HEK293 (cell line): ENCODE measurements around the gene CHD2.

Source experiments
- CTCF ChIA-PET: fragments of 350-600 bp; formaldehyde crosslinking; extraction: SDS; loops from one replicate; lab custom pipeline; 2021; ENCODE audit warnings: antibody characterized with exemption; lab: Yijun Ruan, JAX
- POLR2A ChIA-PET: fragments of 300-600 bp; formaldehyde crosslinking; extraction: SDS; loops from one replicate; lab custom pipeline; 2020; ENCODE audit warnings: antibody characterized with exemption, inconsistent platforms; lab: Yijun Ruan, JAX
- H3K27ac ChIP-seq: fragments of 200-500 bp; sonication (Bioruptor generic); 2 replicates; pipeline ENCODE4 v1.5.1; 2014; ENCODE audit warnings: low read depth, low read length, control low read depth, inconsistent platforms; ENCODE audit errors: extremely low read depth
- H3K36me3 ChIP-seq, 2 experiments: fragments of 200-500 bp in 1 of 2; sonication (Bioruptor generic) in 1 of 2; 1 replicate in 1 of 2; 2 replicates in 1 of 2; pipeline ENCODE4 v1.5.1; 2014 to 2017; ENCODE audit warnings: inconsistent platforms in 2 of 2, low read length in 2 of 2; ENCODE audit not compliant: control insufficient read depth in 2 of 2, insufficient read depth in 1 of 2
- H3K4me1 ChIP-seq: fragments of 200-500 bp; sonication (Bioruptor generic); 2 replicates; pipeline ENCODE4 v1.5.1; 2014; ENCODE audit warnings: mild to moderate bottlenecking, low read length, inconsistent platforms; ENCODE audit not compliant: control insufficient read depth, insufficient read depth
- H3K4me3 ChIP-seq: 2 replicates; pipeline ENCODE4 v1.5.1; 2011; ENCODE audit warnings: low read depth, mild to moderate bottlenecking, control low read depth, low read length, moderate library complexity
- H3K9me3 ChIP-seq: fragments of 200-500 bp; sonication (Bioruptor generic); 2 replicates; pipeline ENCODE4 v1.5.1; 2014; ENCODE audit warnings: low read depth, low read length, inconsistent platforms; ENCODE audit not compliant: control insufficient read depth, insufficient read depth
- CTCF ChIP-seq: fragments of 450-650 bp; formaldehyde crosslinking; IDR thresholded peaks from 2 replicates; pipeline ENCODE4 v1.5.1; 2016; ENCODE audit warnings: missing biosample characterization, missing genetic modification characterization
- GLI4 ChIP-seq: fragments of 450-650 bp; formaldehyde crosslinking; IDR thresholded peaks from 2 replicates; pipeline ENCODE4 v1.5.1; 2016; ENCODE audit warnings: missing biosample characterization, missing genetic modification characterization
- HOXC10 ChIP-seq: sonication (generic); formaldehyde crosslinking; IDR thresholded peaks from 2 replicates; pipeline ENCODE4 v1.8.1; 2023; ENCODE audit warnings: mild to moderate bottlenecking, missing genetic modification reagents
- HOXD13 ChIP-seq: sonication (generic); formaldehyde crosslinking; IDR thresholded peaks from 2 replicates; pipeline ENCODE4 v1.8.0; 2022; ENCODE audit warnings: missing genetic modification reagents, borderline replicate concordance
- KLF1 ChIP-seq: fragments of 450-650 bp; formaldehyde crosslinking; IDR thresholded peaks from 2 replicates; pipeline ENCODE4 v1.5.1; 2016; ENCODE audit warnings: missing biosample characterization, missing genetic modification characterization
- KLF17 ChIP-seq: fragments of 450-650 bp; formaldehyde crosslinking; IDR thresholded peaks from 2 replicates; pipeline ENCODE4 v1.5.1; 2016; ENCODE audit warnings: missing biosample characterization, missing genetic modification characterization
- KLF9 ChIP-seq: fragments of 450-650 bp; formaldehyde crosslinking; IDR thresholded peaks from 2 replicates; pipeline ENCODE4 v1.5.1; 2016; ENCODE audit warnings: missing biosample characterization, missing genetic modification characterization, low read depth
- MYNN ChIP-seq: fragments of 450-650 bp; formaldehyde crosslinking; IDR thresholded peaks from 2 replicates; pipeline ENCODE4 v1.5.1; 2016; ENCODE audit warnings: missing biosample characterization, missing genetic modification characterization, borderline replicate concordance
- MZF1 ChIP-seq: fragments of 450-650 bp; formaldehyde crosslinking; IDR thresholded peaks from 2 replicates; pipeline ENCODE4 v1.5.1; 2017; ENCODE audit warnings: missing biosample characterization, missing genetic modification characterization, borderline replicate concordance
- SALL2 ChIP-seq: fragments of 450-650 bp; formaldehyde crosslinking; IDR thresholded peaks from 2 replicates; pipeline ENCODE4 v1.5.0; 2017; ENCODE audit warnings: missing biosample characterization, mild to moderate bottlenecking, missing genetic modification characterization, borderline replicate concordance
- ZNF148 ChIP-seq: fragments of 450-650 bp; formaldehyde crosslinking; IDR thresholded peaks from 2 replicates; pipeline ENCODE4 v1.5.0; 2017; ENCODE audit warnings: missing biosample characterization, missing genetic modification characterization, borderline replicate concordance
- ZNF175 ChIP-seq: fragments of 450-650 bp; formaldehyde crosslinking; IDR thresholded peaks from 2 replicates; pipeline ENCODE4 v1.5.1; 2016; ENCODE audit warnings: missing biosample characterization, missing genetic modification characterization
- ZNF18 ChIP-seq: fragments of 450-650 bp; formaldehyde crosslinking; IDR thresholded peaks from 2 replicates; pipeline ENCODE4 v1.5.1; 2016; ENCODE audit warnings: missing biosample characterization, missing genetic modification characterization
- ZNF19 ChIP-seq: fragments of 450-650 bp; formaldehyde crosslinking; IDR thresholded peaks from 2 replicates; pipeline ENCODE4; 2016; ENCODE audit warnings: missing biosample characterization, missing genetic modification characterization, low read depth
- ZNF473 ChIP-seq: fragments of 450-650 bp; formaldehyde crosslinking; IDR thresholded peaks from 2 replicates; pipeline ENCODE4 v1.5.1; 2017; ENCODE audit warnings: missing biosample characterization, missing genetic modification characterization
- ZNF513 ChIP-seq: fragments of 450-650 bp; IDR thresholded peaks from 2 replicates; pipeline ENCODE4 v1.5.1; 2018; ENCODE audit warnings: missing biosample characterization, missing genetic modification characterization
- ZNF529 ChIP-seq: fragments of 450-650 bp; formaldehyde crosslinking; IDR thresholded peaks from 2 replicates; pipeline ENCODE4 v1.5.1; 2017; ENCODE audit warnings: missing genetic modification characterization, missing biosample characterization; ENCODE audit not compliant: insufficient replicate concordance
- ZNF555 ChIP-seq: fragments of 450-650 bp; formaldehyde crosslinking; conservative IDR thresholded peaks from 2 replicates; pipeline ENCODE4 v1.5.1; 2017; ENCODE audit warnings: missing biosample characterization, mild to moderate bottlenecking, missing genetic modification characterization, inconsistent platforms
- ZNF629 ChIP-seq: fragments of 450-650 bp; formaldehyde crosslinking; IDR thresholded peaks from 2 replicates; pipeline ENCODE4 v1.5.1; 2017; ENCODE audit warnings: missing biosample characterization, missing genetic modification characterization
- ZNF677 ChIP-seq: fragments of 450-650 bp; IDR thresholded peaks from 2 replicates; pipeline ENCODE4 v1.5.0; 2018; ENCODE audit warnings: missing biosample characterization, mild to moderate bottlenecking, missing genetic modification characterization, moderate library complexity

Gene CHD2

GRCh38 chr15:93058904-93059427, 158.8 kb downstream of the CHD2 start:
- Histone ChIP-seq H3K4me1 (peaks cover 9% of the 10 kb centered on the region), H3K36me3 (peaks cover 0 to 11% of the 10 kb centered on the region in 2 experiments; a peak in 2 of 3 replicates), H3K4me3 (no peak overlapping the region), H3K9me3 (no peaks in the 10 kb centered on the region), H3K27ac (no peak overlapping the region)
- ChIA-PET CTCF (interaction anchor here (0.8 to 2.0 kb wide), 3 partner anchors 22 to 1061 kb away, joined by 3 to 7 read pairs (median 4); no protein-coding TSS in a partner anchor), POLR2A (no interaction called here)
- TF ChIP-seq ZNF18 (tag by site-specific recombination): no peak
- TF ChIP-seq ZNF677 (tag by site-specific recombination): no peak
- no peak for TF ChIP-seq MZF1 (tag by site-specific recombination)
- no peak for TF ChIP-seq SALL2 (tag by site-specific recombination)

GRCh38 chr15:93059442-93059841, 159.3 kb downstream of the CHD2 start:
- Histone ChIP-seq H3K27ac (no peak overlapping the region), H3K9me3 (no peaks in the 10 kb centered on the region), H3K4me1 (peaks cover 9% of the 10 kb centered on the region), H3K36me3 (peaks cover 0 to 16% of the 10 kb centered on the region in 2 experiments; a peak in 2 of 3 replicates), H3K4me3 (no peak overlapping the region)
- TF ChIP-seq KLF17 (tag by site-specific recombination) (no peak), ZNF473 (tag by site-specific recombination) (no peak), ZNF148 (no peak), ZNF629 (tag by site-specific recombination) (no peak), ZNF555 (tag by site-specific recombination) (no peak), MYNN (tag by site-specific recombination) (no peak), KLF1 (no peak), ZNF513 (tag by site-specific recombination) (no peak), GLI4 (tag by site-specific recombination) (no peak), HOXC10 (CRISPR knock-in tag) (no peak), ZNF19 (tag by site-specific recombination) (no peak), ZNF175 (tag by site-specific recombination) (no peak), HOXD13 (CRISPR knock-in tag) (no peak), KLF9 (tag by site-specific recombination) (no peak), ZNF529 (tag by site-specific recombination) (no peak), CTCF (tag by site-specific recombination) (no peak)
- POLR2A ChIA-PET: interaction anchor here (0.8 kb wide), 1 partner anchor 8 kb away, joined by 3 read pairs; no protein-coding TSS in a partner anchor
- CTCF ChIA-PET: interaction anchor here (0.6 to 2.3 kb wide), 5 partner anchors 22 to 1060 kb away, joined by 3 to 10 read pairs (median 5); no protein-coding TSS in a partner anchor
